NCI-H2196 treated with DMSO at 0.1 percent for 48 hours (cell line): Measurements from ENCODE around the gene CPAMD8.

Experiments used
- DNase-seq: peaks from one replicate; lab custom pipeline; 2025; ENCODE audit not compliant: unreplicated experiment; lab: John Stamatoyannopoulos, UW

The CPAMD8 gene

DNA sequence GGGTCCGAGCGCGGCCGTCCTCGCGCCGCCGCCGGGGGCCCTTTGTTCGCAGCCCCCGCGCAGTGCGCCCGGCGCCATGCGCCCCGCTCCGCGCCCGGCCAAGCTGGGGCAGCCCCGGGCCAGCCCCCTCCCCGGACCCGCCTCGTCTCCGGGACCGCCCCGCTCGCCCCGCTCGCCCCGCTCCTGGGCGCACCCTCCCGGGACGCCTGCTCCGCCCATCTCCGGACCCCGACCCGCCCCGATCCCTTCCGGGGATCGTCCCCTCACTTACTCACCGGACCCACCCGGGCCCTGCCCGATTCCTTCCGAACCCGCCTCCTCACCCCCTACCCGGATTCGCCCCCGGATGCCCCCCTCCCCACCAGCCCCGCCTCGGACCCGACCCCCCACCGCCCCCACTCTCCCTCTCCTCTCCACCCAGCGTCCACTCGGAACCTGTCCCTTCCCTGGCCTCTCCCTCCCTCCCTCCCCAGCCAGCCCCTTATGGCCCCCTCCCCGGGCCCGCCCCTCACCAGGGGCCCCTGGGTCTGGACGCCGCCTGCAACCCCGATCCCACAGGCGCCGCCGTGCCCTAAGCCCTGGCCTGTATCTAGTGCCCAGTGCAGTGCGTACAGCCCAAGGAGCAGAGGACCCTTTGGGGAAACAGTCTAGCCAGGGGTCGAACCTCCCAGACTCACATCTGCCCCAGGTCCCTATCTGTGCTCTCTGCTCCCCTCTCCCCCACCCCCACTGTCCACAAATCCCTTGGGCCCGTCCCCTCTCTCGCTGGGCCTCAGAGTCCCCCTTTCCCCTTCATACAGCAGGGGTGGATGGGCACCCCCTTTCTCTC, at the start of gene CPAMD8:
Gene CPAMD8 (minus strand): TSS at position 105 of the 829 bp plus-strand sequence. CDS start 168 bp downstream, outside the sequence.
- DNase-seq = no peak

DNA sequence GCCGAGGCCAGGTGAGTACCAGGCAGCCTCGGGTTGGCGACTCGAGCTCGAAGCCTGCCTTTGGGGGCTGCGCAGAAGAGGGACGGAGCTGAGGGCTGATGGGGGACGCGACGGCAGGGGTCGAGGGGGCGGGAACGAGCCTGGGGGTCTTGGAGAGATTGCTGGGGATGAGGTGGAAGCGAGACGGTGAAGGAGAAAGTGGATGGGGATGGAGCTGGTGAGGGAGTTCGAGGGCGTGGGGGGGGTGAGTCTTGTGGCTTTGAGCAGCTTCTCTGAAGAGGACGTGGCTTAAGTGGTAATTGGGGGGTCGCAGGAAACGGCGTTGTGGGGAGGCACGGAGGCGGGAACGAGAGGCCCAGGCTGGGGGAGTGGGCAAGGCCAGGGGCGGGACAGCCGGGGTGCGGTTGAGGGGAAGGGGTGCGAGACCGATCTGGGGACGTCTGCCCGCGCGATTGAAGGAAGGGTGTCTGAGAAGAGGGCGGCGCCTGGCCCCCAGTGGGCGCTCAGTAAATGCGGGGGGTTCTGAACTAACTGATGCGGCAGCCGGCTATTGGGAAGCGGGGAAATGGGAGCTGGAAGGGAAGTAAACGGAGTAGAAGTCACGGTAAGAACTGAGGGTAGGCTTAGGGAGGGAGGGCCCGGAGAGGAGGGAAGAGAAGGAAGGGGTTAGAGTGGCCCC, 49.4 kb upstream of the CPAMD8 start:
- DNase-seq = no peak

- peak; percentile 95 for DNase-seq
Measured at GRCh38 chr19:17075035-17075863, 48.6 kb upstream of the CPAMD8 start, which contains the start of the genes HAUS8 and MYO9B. HAUS8 (minus strand) TSS chr19:17075452; CDS start chr19:17075422, 30 bp downstream. MYO9B (plus strand) TSS chr19:17075777; CDS start chr19:17101718, 25,941 bp downstream.

DNA sequence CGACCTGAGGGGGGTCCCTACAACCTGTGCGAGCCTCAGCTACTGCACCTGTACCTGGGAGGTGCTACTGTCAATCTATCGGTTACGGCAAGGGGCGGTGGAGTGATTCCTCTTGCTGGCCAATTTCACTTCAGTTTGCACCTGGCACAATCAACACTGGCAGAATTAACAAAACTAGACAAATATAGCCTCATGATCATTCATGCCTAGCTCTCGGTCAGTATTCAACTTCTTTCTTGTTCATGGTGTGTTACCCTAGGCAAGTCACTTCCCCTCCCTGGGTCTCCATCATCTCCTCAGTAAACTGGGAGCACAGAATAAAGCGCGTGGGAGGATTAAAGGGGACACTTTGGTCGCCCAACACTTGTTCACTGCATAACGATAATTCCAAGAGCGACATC, 48.0 kb upstream of the CPAMD8 start:
- no peak for DNase-seq

GRCh38 chr19:17073869-17074633, 47.4 kb upstream of the CPAMD8 start:
- no peak for DNase-seq

GRCh38 chr19:17070912-17071311, 44.3 kb upstream of the CPAMD8 start:
- DNase-seq = no peak

GRCh38 chr19:17070421-17070820, 43.8 kb upstream of the CPAMD8 start:
- DNase-seq = no peak

- no peak for DNase-seq
Measured at GRCh38 chr19:17069193-17069592, 42.6 kb upstream of the CPAMD8 start.

DNA sequence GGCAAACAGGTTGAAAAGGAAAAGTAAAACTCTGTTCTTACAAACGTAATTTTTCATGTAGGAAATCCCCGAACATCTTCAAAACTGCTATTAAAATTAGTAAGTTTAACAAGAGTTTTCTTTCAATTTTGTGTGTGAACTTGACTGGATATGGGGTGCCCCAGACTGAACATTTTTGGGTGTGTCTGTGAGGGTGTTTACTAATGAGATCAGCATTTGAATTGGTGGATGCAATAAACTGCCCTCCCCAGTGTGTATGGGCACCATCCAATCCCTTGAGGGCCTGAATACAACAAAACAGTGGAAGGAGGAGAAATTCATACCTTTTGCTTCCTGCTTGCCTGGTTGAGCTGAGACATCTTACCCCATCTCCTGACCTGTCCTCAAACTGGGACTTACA, 36.8 kb upstream of the CPAMD8 start:
- no peak for DNase-seq

DNA sequence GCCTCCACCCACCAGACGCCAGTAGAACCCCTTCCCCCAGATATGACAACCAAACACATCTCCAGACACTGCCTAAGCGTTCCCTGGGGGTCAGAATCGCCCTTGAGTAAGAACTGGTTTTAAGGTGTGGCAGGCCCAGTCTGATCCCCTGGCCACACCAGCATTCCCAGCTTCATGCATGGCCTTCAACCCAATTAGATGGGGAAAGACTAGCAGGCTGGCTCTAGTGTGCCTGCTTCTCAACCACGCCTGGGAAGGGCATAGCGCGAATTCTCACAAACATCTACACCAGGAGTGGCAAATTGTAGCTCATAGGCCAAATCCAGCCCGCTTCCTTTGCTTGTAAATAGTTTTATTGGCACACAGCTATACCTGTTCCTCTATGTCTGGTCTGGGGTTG, 35.1 kb upstream of the CPAMD8 start:
- DNase-seq = no peak

GRCh38 chr19:17061205-17061604, 34.6 kb upstream of the CPAMD8 start:
- DNase-seq = no peak

- DNase-seq = no peak
Measured at GRCh38 chr19:17060802-17061201, 34.2 kb upstream of the CPAMD8 start.

DNA sequence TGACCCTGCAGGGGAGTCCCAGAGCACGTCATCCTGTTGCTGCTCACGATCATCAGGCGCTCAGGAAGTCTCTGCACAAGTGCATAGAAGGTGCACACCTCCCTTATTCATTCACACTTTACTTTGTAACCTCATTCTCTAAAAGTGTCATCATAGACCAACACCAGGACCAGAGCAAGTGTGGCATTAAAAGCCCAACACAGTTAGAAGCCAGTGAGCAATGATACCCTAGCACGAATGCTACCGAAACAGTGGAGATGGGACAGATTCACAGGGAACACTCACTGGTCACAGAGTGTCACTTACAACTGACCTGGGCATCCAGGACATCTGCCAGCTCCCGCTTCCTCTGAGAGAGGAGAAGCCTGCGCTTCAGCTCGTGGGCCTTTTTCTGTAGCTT, 31.6 kb upstream of the CPAMD8 start:
- no peak for DNase-seq

GRCh38 chr19:17055636-17056035, 29.0 kb upstream of the CPAMD8 start:
- no peak for DNase-seq

GRCh38 chr19:17054746-17055145, 28.1 kb upstream of the CPAMD8 start:
- no peak for DNase-seq

DNA sequence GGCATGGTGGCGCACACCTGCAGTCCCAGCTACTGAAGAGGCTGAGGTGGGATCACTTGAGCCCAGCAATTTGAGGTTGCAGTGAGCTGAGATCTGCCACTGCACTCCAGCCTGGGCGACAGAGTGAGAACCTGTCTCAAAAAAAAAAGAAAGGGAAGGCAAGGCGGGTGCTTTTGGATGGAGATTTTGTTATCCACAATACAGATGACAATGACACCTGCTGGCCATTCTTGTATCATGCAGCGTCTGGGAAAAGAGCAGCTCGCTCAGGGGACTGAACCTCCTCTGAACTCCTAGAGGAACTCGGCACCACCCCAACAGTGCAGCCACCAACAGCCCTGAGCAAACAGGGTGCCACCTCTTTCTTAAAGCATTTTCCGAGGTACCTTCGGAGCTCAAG, 25.8 kb upstream of the CPAMD8 start:
- DNase-seq = peak; percentile 32

DNA sequence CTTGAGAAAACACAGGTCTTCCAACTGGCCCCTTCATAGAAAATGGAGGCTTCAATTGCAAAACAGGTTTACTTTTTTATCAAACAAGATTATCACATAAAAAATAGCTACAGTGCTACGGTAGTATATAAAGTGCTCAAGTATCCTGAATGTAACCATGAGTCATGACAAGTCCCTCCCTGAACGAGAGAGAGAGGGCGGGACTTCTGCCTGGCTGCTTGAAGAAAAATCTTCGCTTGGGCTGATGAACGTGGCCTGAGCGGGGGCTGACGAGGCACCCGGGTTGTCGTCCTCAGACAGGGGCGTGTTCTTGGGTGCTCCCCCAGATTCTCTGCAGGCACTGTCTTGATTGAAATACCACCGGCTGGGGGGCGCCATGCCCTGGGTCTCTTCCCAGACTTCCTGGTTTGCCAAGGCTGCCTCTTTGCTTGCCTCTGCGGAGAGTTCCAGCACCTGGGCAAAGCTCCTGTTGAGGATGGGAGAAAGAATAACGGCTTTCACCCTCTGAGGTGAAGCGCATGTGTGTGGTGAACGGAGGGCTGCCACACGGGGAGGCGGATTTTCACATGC, 23.2 kb upstream of the CPAMD8 start:
- no peak for DNase-seq

DNA sequence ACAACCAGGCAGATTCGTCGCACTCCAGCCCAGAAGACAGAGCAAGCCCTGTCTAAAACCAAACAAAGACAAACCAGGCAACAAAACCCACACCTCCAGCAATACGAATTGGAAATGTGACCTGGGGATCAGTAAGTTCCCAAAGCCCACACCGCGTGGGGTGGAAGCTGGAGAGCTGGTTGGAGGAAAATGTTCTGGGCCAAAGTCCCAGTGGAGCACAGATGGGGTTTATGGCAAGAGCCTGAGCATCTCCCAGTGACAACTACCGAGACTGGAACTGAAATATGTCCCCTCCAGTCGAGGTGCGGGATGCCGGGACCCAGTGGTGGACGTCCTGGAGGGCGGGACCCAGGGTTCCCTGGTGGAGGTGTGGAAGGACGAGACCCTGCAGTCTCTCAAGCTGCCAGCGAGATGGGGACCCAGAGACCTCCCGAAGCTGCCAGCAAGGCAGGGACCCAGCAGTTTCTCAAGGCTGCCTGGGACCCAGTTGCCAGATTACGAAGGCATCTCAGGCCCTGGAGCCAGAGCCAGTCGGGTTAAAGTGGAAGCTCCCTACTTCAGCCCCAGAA, 22.4 kb upstream of the CPAMD8 start:
- DNase-seq = no peak

- no peak for DNase-seq
Measured at GRCh38 chr19:17045907-17046502, 19.4 kb upstream of the CPAMD8 start.

DNA sequence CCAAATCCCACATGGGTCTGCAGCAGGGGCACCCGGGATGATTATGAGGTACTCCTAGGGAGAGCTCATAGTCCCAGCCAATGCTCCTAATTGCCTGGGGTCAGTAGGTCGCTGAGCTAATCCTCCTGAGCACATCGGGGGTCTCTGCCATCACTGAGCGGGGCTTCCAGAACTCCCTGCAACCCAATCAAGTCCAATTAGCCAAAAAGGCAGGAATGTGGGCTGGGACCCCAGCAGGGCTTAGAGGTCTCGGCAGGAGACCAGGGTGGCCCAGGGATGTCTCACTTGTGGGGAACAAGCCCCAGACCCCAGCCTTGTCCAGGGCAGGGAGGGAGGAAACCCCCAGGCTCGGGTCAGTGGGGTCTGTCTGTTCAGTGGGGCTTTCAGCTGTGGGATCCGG, 17.1 kb upstream of the CPAMD8 start:
- no peak for DNase-seq
